ENCODE data around the gene MAB21L3. TPM values are rescaled to one million over a fixed set of nuclear protein-coding genes. Genes with fewer than 3 reads are reported as not detected.

The MAB21L3 gene
- total RNA-seq, 1 experiment from 2014 or later, result not detected

DNA sequence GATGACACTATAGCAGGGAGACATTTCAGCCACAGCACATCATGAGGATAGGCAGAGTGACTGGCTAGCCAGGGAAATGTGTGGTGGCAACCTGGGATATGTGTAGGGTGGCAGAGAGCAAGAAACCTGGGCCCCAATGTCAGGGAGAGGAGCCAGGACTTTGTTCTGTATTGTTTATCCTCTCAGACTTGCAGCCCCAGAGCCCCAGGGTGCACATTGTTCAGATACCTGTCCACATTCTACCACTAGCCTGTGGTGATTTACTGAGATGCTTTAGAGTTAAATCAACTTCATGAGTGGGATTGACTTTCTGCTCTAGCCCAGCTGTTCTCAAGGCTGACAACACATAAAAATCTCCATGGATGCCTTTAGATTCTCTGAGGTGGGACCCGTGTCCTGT, 61.5 kb downstream of the MAB21L3 start:
- Mint-ChIP-seq H3K36me3 (ENCODE audit: insufficient read depth in 1 of 3, low read depth in 3 of 3) (no peaks in the 10 kb centered on the region), H3K27me3 (ENCODE audit: low read depth) (peaks cover 25% of the 10 kb centered on the region), H3K27ac (no peak overlapping the region), H3K9me3 (no peaks in the 10 kb centered on the region; a peak in 1 of 5 replicates), H3K4me1 (peaks cover 12 to 15% of the 10 kb centered on the region in 2 experiments), H3K4me3 (no peak overlapping the region)
- Histone ChIP-seq H3K23ac (ENCODE audit: insufficient read length, low read depth, low read length) (no peak overlapping the region), H4K5ac (ENCODE audit: insufficient read length, low read depth, low read length) (no peak overlapping the region), H2AFZ (ENCODE audit: low read length) (no peak overlapping the region), H3K4me2 (ENCODE audit: insufficient read depth, insufficient read length, low read length) (no peak overlapping the region), H3K9ac (ENCODE audit: extremely low read depth, insufficient read length, low read length) (no peak overlapping the region), H2BK120ac (ENCODE audit: low read depth, low read length, poor library complexity, severe bottlenecking) (no peak overlapping the region), H3K4me1 (ENCODE audit: insufficient read depth, low read length) (no peaks in the 10 kb centered on the region), H3K27ac (ENCODE audit: insufficient read length, low read depth, low read length) (no peak overlapping the region), H3K14ac (ENCODE audit: insufficient read depth, low read length) (no peak overlapping the region), H3K79me2 (ENCODE audit: insufficient read depth, low read length) (no peaks in the 10 kb centered on the region), H3K56ac (ENCODE audit: insufficient read length, low read depth, low read length) (no peak overlapping the region), H4K8ac (replicated peaks; ENCODE audit: insufficient read length, low read depth, low read length) (no peak overlapping the region), H2BK15ac (ENCODE audit: low read depth, low read length) (no peak overlapping the region), H3T11ph (ENCODE audit: low read length) (no peak overlapping the region), H2BK20ac (ENCODE audit: low read depth, low read length, poor library complexity, severe bottlenecking) (no peak overlapping the region), H2BK5ac (ENCODE audit: insufficient read length, low read length) (no peak overlapping the region), H3K9me3 (ENCODE audit: control insufficient read depth, low read depth, low read length) (no peaks in the 10 kb centered on the region), H2BK12ac (ENCODE audit: insufficient read length, low read depth, low read length) (no peak overlapping the region), H3K27me3 (ENCODE audit: insufficient read depth, low read length) (no peaks in the 10 kb centered on the region), H3K23me2 (ENCODE audit: insufficient read length, low read depth, low read length, poor library complexity, severe bottlenecking) (peaks cover 5% of the 10 kb centered on the region), H3K18ac (ENCODE audit: insufficient read length, low read depth, low read length) (no peak overlapping the region), H2AK5ac (ENCODE audit: insufficient read length, low read length) (no peak overlapping the region), H4K20me1 (ENCODE audit: control insufficient read depth, insufficient read depth, insufficient read length) (no peaks in the 10 kb centered on the region), H3K4ac (ENCODE audit: low read depth, low read length) (no peak overlapping the region), H3K79me1 (ENCODE audit: insufficient read depth, low read depth, low read length, poor library complexity, severe bottlenecking) (no peaks in the 10 kb centered on the region), H4K91ac (ENCODE audit: insufficient read length, low read depth, low read length) (no peak overlapping the region)
- WGBS (ENCODE audit: extremely low coverage, insufficient read length, low lambda C conversion rate), result no CpG with 5 or more reads among the region's 1 CpG
- DNase-seq, result no peak
- TF ChIP-seq CTCF (conservative IDR thresholded peaks at IDR 0.05), result no peak
